OCI-LY7 (cell line): ENCODE data around the gene STXBP2.

Experiments used
- EZH2phosphoT487 ChIP-seq: fragments of 200-600 bp; sonication (generic); IDR thresholded peaks from 2 replicates; pipeline ENCODE4 v1.6.1; 2018; ENCODE audit warnings: low read depth, borderline replicate concordance, mild to moderate bottlenecking, mixed run types, antibody characterized with exemption, low read length, moderate library complexity, mixed read lengths
- TF ChIP-seq, protein P1 (sequence below): fragments of 200-600 bp; sonication (generic); conservative IDR thresholded peaks from 2 replicates; pipeline ENCODE4 v1.5.1; 2014; ENCODE audit warnings: mild to moderate bottlenecking, antibody characterized with exemption, low read length, moderate library complexity, mixed read lengths

DNA sequence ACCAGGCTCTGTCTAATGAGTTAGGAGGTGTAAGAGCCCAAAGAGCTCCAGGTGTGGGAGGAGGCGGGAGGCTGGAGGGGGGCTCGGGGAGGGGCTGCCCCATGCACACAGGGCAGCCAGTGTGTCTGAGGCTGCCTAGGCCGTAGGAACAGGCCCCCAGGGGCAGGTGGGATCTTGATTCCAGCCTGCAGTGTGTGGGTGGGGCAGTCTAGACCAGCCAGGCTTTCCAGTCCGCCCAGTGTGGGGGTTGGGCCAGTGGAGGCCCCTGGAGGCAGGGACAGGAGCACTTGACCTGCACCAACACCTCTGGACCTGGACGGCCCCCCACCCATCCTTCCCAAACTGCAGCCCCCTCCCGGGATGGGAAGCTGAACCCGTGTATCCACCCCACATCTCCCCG is 46.7 kb upstream of the STXBP2 start:
- TF ChIP-seq, protein P1, sequence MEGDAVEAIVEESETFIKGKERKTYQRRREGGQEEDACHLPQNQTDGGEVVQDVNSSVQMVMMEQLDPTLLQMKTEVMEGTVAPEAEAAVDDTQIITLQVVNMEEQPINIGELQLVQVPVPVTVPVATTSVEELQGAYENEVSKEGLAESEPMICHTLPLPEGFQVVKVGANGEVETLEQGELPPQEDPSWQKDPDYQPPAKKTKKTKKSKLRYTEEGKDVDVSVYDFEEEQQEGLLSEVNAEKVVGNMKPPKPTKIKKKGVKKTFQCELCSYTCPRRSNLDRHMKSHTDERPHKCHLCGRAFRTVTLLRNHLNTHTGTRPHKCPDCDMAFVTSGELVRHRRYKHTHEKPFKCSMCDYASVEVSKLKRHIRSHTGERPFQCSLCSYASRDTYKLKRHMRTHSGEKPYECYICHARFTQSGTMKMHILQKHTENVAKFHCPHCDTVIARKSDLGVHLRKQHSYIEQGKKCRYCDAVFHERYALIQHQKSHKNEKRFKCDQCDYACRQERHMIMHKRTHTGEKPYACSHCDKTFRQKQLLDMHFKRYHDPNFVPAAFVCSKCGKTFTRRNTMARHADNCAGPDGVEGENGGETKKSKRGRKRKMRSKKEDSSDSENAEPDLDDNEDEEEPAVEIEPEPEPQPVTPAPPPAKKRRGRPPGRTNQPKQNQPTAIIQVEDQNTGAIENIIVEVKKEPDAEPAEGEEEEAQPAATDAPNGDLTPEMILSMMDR, result no peak
- TF ChIP-seq EZH2phosphoT487, result no peak
